Measurements from ENCODE around the gene PCDH12. TPM values are rescaled to one million over a fixed set of nuclear protein-coding genes. Genes with fewer than 3 reads are reported as not detected.

Gene PCDH12
- total RNA-seq, 1 experiment from 2014 or later = not detected

- no peak for TF ChIP-seq CTCF (IDR thresholded peaks at IDR 0.05; ENCODE audit: unreplicated experiment)
- Mint-ChIP-seq H3K4me1 (ENCODE audit: insufficient read depth, unreplicated experiment) (no peaks in the 10 kb centered on the region), H3K4me3 (ENCODE audit: unreplicated experiment) (no peak overlapping the region), H3K27me3 (ENCODE audit: insufficient read depth, unreplicated experiment) (no peaks in the 10 kb centered on the region), H3K27ac (ENCODE audit: low read depth, unreplicated experiment) (no peak overlapping the region), H3K36me3 (ENCODE audit: insufficient read depth, unreplicated experiment) (peaks cover 90% of the 10 kb centered on the region), H3K9me3 (ENCODE audit: unreplicated experiment) (no peaks in the 10 kb centered on the region)
- intact Hi-C loops (cut with micrococcal nuclease) = no loop called here
- no peak for DNase-seq (ENCODE audit: unreplicated experiment)
- POLR2A ChIA-PET = interaction anchor here (1.1 to 1.4 kb wide), 3 partner anchors 10 to 157 kb away, joined by 3 to 5 read pairs (median 3); no protein-coding TSS in a partner anchor
- no TSS peak for BruUV-seq (replicated peaks)
- CTCF ChIA-PET = interaction anchor here (0.6 to 2.9 kb wide), 10 partner anchors 17 to 727 kb away, joined by 3 to 16 read pairs (median 4); partner anchors contain the start of gene RNF14
Measured at GRCh38 chr5:141986072-141986471, 28.1 kb upstream of the PCDH12 start.

GRCh38 chr5:141982626-141983025, 24.6 kb upstream of the PCDH12 start:
- POLR2A ChIA-PET = no interaction called here
- intact Hi-C loops (cut with micrococcal nuclease) = no loop called here
- Mint-ChIP-seq H3K27ac (ENCODE audit: low read depth, unreplicated experiment) (no peak overlapping the region), H3K27me3 (ENCODE audit: insufficient read depth, unreplicated experiment) (no peaks in the 10 kb centered on the region), H3K4me3 (ENCODE audit: unreplicated experiment) (no peak overlapping the region), H3K4me1 (ENCODE audit: insufficient read depth, unreplicated experiment) (no peaks in the 10 kb centered on the region), H3K9me3 (ENCODE audit: unreplicated experiment) (no peaks in the 10 kb centered on the region), H3K36me3 (ENCODE audit: insufficient read depth, unreplicated experiment) (peaks cover 97% of the 10 kb centered on the region)
- no peak for DNase-seq (ENCODE audit: unreplicated experiment)
- CTCF ChIA-PET = interaction anchor here (7.7 kb wide), 1 partner anchor 8 kb away, joined by 71 read pairs; no protein-coding TSS in a partner anchor
- no peak for TF ChIP-seq CTCF (IDR thresholded peaks at IDR 0.05; ENCODE audit: unreplicated experiment)
- no TSS peak for BruUV-seq (replicated peaks)

GRCh38 chr5:141978389-141978788, 20.4 kb upstream of the PCDH12 start:
- no peaks in the 10 kb centered on the region for H3K27me3 Mint-ChIP-seq (ENCODE audit: insufficient read depth, unreplicated experiment)
- intact Hi-C loops (cut with micrococcal nuclease) = no loop called here
- no peak overlapping the region for H3K4me3 Mint-ChIP-seq (ENCODE audit: unreplicated experiment)
- peaks cover 92% of the 10 kb centered on the region for H3K36me3 Mint-ChIP-seq (ENCODE audit: insufficient read depth, unreplicated experiment)
- H3K4me1 Mint-ChIP-seq (ENCODE audit: insufficient read depth, unreplicated experiment) = peaks cover 13% of the 10 kb centered on the region
- no peak overlapping the region for H3K27ac Mint-ChIP-seq (ENCODE audit: low read depth, unreplicated experiment)
- no peak for TF ChIP-seq CTCF (IDR thresholded peaks at IDR 0.05; ENCODE audit: unreplicated experiment)
- H3K9me3 Mint-ChIP-seq (ENCODE audit: unreplicated experiment) = no peaks in the 10 kb centered on the region
- no peak for DNase-seq (ENCODE audit: unreplicated experiment)
- CTCF ChIA-PET = interaction anchor here (0.6 to 7.7 kb wide), 9 partner anchors 9 to 735 kb away, joined by 3 to 71 read pairs (median 4); partner anchors contain the start of genes GNPDA1 and RNF14
- POLR2A ChIA-PET = interaction anchor here (3.9 kb wide), 1 partner anchor 9 kb away, joined by 31 read pairs; the partner anchor contains the start of gene RNF14
- BruUV-seq (replicated peaks) = no TSS peak

GRCh38 chr5:141976176-141976575, 18.2 kb upstream of the PCDH12 start:
- intact Hi-C loops (cut with micrococcal nuclease) = no loop called here
- BruUV-seq (replicated peaks) = no TSS peak

More at GRCh38 chr5:141976176-141976575, 18.2 kb upstream of the PCDH12 start:
- Mint-ChIP-seq H3K27me3 (ENCODE audit: insufficient read depth, unreplicated experiment) (no peaks in the 10 kb centered on the region), H3K27ac (ENCODE audit: low read depth, unreplicated experiment) (peak overlapping the region; percentile 6), H3K4me1 (ENCODE audit: insufficient read depth, unreplicated experiment) (peaks cover 13% of the 10 kb centered on the region), H3K36me3 (ENCODE audit: insufficient read depth, unreplicated experiment) (peaks cover 94% of the 10 kb centered on the region), H3K4me3 (ENCODE audit: unreplicated experiment) (no peak overlapping the region), H3K9me3 (ENCODE audit: unreplicated experiment) (no peaks in the 10 kb centered on the region)
- CTCF ChIA-PET = interaction anchor here (1.1 to 7.7 kb wide), 7 partner anchors 8 to 285 kb away, joined by 3 to 71 read pairs (median 8); no protein-coding TSS in a partner anchor
- no peak for DNase-seq (ENCODE audit: unreplicated experiment)
- TF ChIP-seq CTCF (IDR thresholded peaks at IDR 0.05; ENCODE audit: unreplicated experiment) = no peak
- POLR2A ChIA-PET = interaction anchor here (1.2 to 3.9 kb wide), 4 partner anchors 7 to 126 kb away, joined by 3 to 31 read pairs (median 4); partner anchors contain the start of gene RNF14
